Measurements from ENCODE around the gene AKR7A3. TPM values are rescaled to one million over a fixed set of nuclear protein-coding genes. Genes with fewer than 3 reads are reported as not detected.
"Not testable (repeated sequence)": the region's sequence is repeated elsewhere in the genome, so short reads cannot be mapped to it uniquely, and the experiment has no call there.

AKR7A3 gene
- total and polyA plus RNA-seq, 8 donors: 24.0 to 510 (median 145) TPM

GRCh38 chr1:19257178-19257914, 31.2 kb downstream of the AKR7A3 start:
- peaks cover 15 to 29% (median 22%) of the 10 kb centered on the region in 4 donors for H3K4me1 ChIP-seq
- TF ChIP-seq CTCF (IDR thresholded peaks at IDR 0.05) (no peak), EP300 (IDR thresholded peaks at IDR 0.05) (no peak), POLR2A (IDR thresholded peaks at IDR 0.05) (no peak), POLR2AphosphoS5 (IDR thresholded peaks at IDR 0.05) (no peak)
- no peak overlapping the region for H3K27ac ChIP-seq
- no peak for DNase-seq
- H3K9me3 ChIP-seq: no peaks in the 10 kb centered on the region
- intact Hi-C loops (cut with DNase I; ENCODE audit: low total_unique reads): no loop called here
- H3K4me3 ChIP-seq: no peak overlapping the region
- WGBS, 5 donors: 68 to 81% (median 73%) methylated on average over 13 to 15 of the region's 15 CpGs
- peaks cover 46 to 77% (median 64%) of the 10 kb centered on the region in 4 donors for H3K36me3 ChIP-seq
- no peaks in the 10 kb centered on the region for H3K27me3 ChIP-seq

- intact Hi-C loops (cut with DNase I; ENCODE audit: low total_unique reads); H3K27me3 ChIP-seq; H3K9me3 ChIP-seq; H3K27ac ChIP-seq; DNase-seq; H3K4me3 ChIP-seq: not testable (repeated sequence)
- peaks cover 18 to 36% (median 29%) of the 10 kb centered on the region in 4 donors for H3K4me1 ChIP-seq
- peaks cover 46 to 66% (median 62%) of the 10 kb centered on the region in 4 donors for H3K36me3 ChIP-seq
- WGBS, 5 donors: 88 to 97% (median 95%) methylated on average over 5 of the region's 5 CpGs
Observed at GRCh38 chr1:19256301-19256700, 32.3 kb downstream of the AKR7A3 start.

GRCh38 chr1:19255288-19255687, 33.3 kb downstream of the AKR7A3 start:
- 82 to 91% (median 86%) methylated on average over 4 of the region's 4 CpGs for WGBS, 5 donors
- Histone ChIP-seq H3K4me1 (peaks cover 21 to 41% (median 35%) of the 10 kb centered on the region in 4 donors), H3K9me3 (no peaks in the 10 kb centered on the region), H3K4me3 (no peak overlapping the region), H3K27me3 (no peaks in the 10 kb centered on the region), H3K36me3 (peaks cover 40 to 56% (median 54%) of the 10 kb centered on the region in 4 donors), H3K27ac (no peak overlapping the region)
- DNase-seq: no peak
- intact Hi-C loops (cut with DNase I; ENCODE audit: low total_unique reads): no loop called here
- TF ChIP-seq CTCF (IDR thresholded peaks at IDR 0.05) (no peak), EP300 (IDR thresholded peaks at IDR 0.05) (no peak), POLR2AphosphoS5 (IDR thresholded peaks at IDR 0.05) (no peak), POLR2A (IDR thresholded peaks at IDR 0.05) (no peak)

GRCh38 chr1:19254416-19254815, 34.2 kb downstream of the AKR7A3 start:
- H3K36me3 ChIP-seq: peaks cover 31 to 48% (median 46%) of the 10 kb centered on the region in 4 donors
- TF ChIP-seq POLR2AphosphoS5 (IDR thresholded peaks at IDR 0.05): no peak
- no peak for TF ChIP-seq CTCF (IDR thresholded peaks at IDR 0.05)
- no peak for TF ChIP-seq POLR2A (IDR thresholded peaks at IDR 0.05)
- no peak for TF ChIP-seq EP300 (IDR thresholded peaks at IDR 0.05)
- no peaks in the 10 kb centered on the region for H3K9me3 ChIP-seq
- H3K4me3 ChIP-seq: no peak overlapping the region
- peaks cover 25 to 50% (median 39%) of the 10 kb centered on the region in 4 donors for H3K4me1 ChIP-seq
- H3K27me3 ChIP-seq: no peaks in the 10 kb centered on the region
- no peak overlapping the region for H3K27ac ChIP-seq
- intact Hi-C loops (cut with DNase I; ENCODE audit: low total_unique reads): no loop called here
- no peak for DNase-seq
